SK-N-SH (cell line): ENCODE measurements around the gene MRPL23. TPM values are rescaled to one million over a fixed set of nuclear protein-coding genes. Genes with fewer than 3 reads are reported as not detected.

Experiments used
- CTCF ChIA-PET: fragments of 300-600, 350-600 bp; formaldehyde crosslinking; extraction: SDS; loops from one replicate; lab custom pipeline; 2021; lab: Yijun Ruan, JAX
- POLR2A ChIA-PET: fragments of 350-600 bp; sonication (Branson Sonifier 250); formaldehyde crosslinking; extraction: SDS; loops from one replicate; lab custom pipeline; 2020; ENCODE audit warnings: antibody characterized with exemption, inconsistent platforms; lab: Yijun Ruan, JAX
- DNase-seq: peaks from one replicate; pipeline ENCODE4 v3.0.0; 2012
- H2AFZ ChIP-seq: fragments of 200-600 bp; sonication (generic); 2 replicates; pipeline ENCODE4 v1.8.1; 2016; ENCODE audit warnings: antibody characterized with exemption, mild to moderate bottlenecking, low read depth
- H3F3A ChIP-seq: fragments of 200-600 bp; sonication (generic); replicated peaks from 2 replicates; pipeline ENCODE3; 2016; ENCODE audit warnings: antibody characterized with exemption, mild to moderate bottlenecking; ENCODE audit not compliant: insufficient read depth
- H3K27ac ChIP-seq, 2 experiments: fragments of 200-500 bp in 1 of 2; fragments of 200-600 bp in 1 of 2; sonication (Bioruptor generic) in 1 of 2; sonication (generic), shearing (Covaris generic) in 1 of 2; 2 replicates each; pipeline versions ENCODE4 v1.5.1 to v1.6.1; 2014 to 2016; ENCODE audit warnings: low read depth in 2 of 2, inconsistent platforms in 1 of 2, low read length in 1 of 2, mild to moderate bottlenecking in 1 of 2, mixed read lengths in 1 of 2
- H3K27me3 ChIP-seq: fragments of 200-600 bp; sonication (generic), shearing (Covaris generic); 2 replicates; pipeline ENCODE4 v1.6.1; 2016; ENCODE audit warnings: mixed run types; ENCODE audit not compliant: insufficient read depth
- H3K36me3 ChIP-seq, 2 experiments: fragments of 200-500 bp in 1 of 2; fragments of 200-600 bp in 1 of 2; sonication (Bioruptor generic) in 1 of 2; sonication (generic) in 1 of 2; replicated peaks in 1 of 2; 2 replicates each; pipeline versions ENCODE3 to v1.5.1; 2014 to 2016; ENCODE audit warnings: low read length in 1 of 2, mild to moderate bottlenecking in 1 of 2; ENCODE audit not compliant: insufficient read depth in 2 of 2, control insufficient read depth in 1 of 2
- H3K4me1 ChIP-seq, 2 experiments: fragments of 200-500 bp in 1 of 2; fragments of 200-600 bp in 1 of 2; sonication (Bioruptor generic) in 1 of 2; sonication (generic), shearing (Covaris generic) in 1 of 2; 2 replicates each; pipeline versions ENCODE4 v1.5.1 to v1.6.1; 2014 to 2016; ENCODE audit warnings: low read depth in 1 of 2, low read length in 1 of 2, mixed run types in 1 of 2; ENCODE audit not compliant: insufficient read depth in 2 of 2, control insufficient read depth in 1 of 2
- H3K4me2 ChIP-seq: fragments of 200-600 bp; sonication (generic), shearing (Covaris generic); 2 replicates; pipeline ENCODE4 v1.6.1; 2017; ENCODE audit warnings: mixed run types
- H3K4me3 ChIP-seq, 2 experiments: fragments of 200-500 bp in 1 of 2; fragments of 200-600 bp in 1 of 2; sonication (Bioruptor generic) in 1 of 2; sonication (generic), shearing (Covaris generic) in 1 of 2; 2 replicates each; pipeline versions ENCODE4 v1.5.1 to v1.8.1; 2014 to 2016; ENCODE audit warnings: low read depth in 2 of 2, inconsistent platforms in 1 of 2, low read length in 1 of 2, mild to moderate bottlenecking in 1 of 2, mixed read lengths in 1 of 2, moderate library complexity in 1 of 2
- H3K79me2 ChIP-seq: fragments of 200-600 bp; sonication (generic); 2 replicates; pipeline ENCODE4 v1.8.1; 2017; ENCODE audit warnings: mild to moderate bottlenecking; ENCODE audit not compliant: insufficient read depth
- H3K9ac ChIP-seq: fragments of 200-600 bp; sonication (generic); 2 replicates; pipeline ENCODE4 v1.6.1; 2017; ENCODE audit warnings: mixed run types
- H3K9me2 ChIP-seq: fragments of 200-600 bp; sonication (generic); 2 replicates; pipeline ENCODE4 v1.6.1; 2017; ENCODE audit warnings: mixed run types
- H3K9me3 ChIP-seq: fragments of 200-600 bp; sonication (generic); 2 replicates; pipeline ENCODE4 v1.6.1; 2017; ENCODE audit warnings: mixed run types, mild to moderate bottlenecking, moderate library complexity
- H4K20me1 ChIP-seq: fragments of 200-600 bp; sonication (generic); 2 replicates; pipeline ENCODE4 v1.6.1; 2017; ENCODE audit warnings: mild to moderate bottlenecking, mixed run types; ENCODE audit not compliant: insufficient read depth
- CHD2 ChIP-seq: fragments of 150-350 bp; IDR thresholded peaks from 2 replicates; pipeline ENCODE4 v1.6.1; 2018; ENCODE audit warnings: low read length; ENCODE audit not compliant: partially characterized antibody
- EP300 ChIP-seq, 2 experiments: IDR thresholded peaks; 2 replicates each; pipeline versions ENCODE4 v1.4.0 to v1.6.1; 2012; ENCODE audit warnings: borderline replicate concordance in 1 of 2, low read depth in 1 of 2, low read length in 1 of 2
- FOXJ3 ChIP-seq: sonication (generic); formaldehyde crosslinking; IDR thresholded peaks from 2 replicates; pipeline ENCODE4 v1.5.1; 2020; ENCODE audit warnings: mild to moderate bottlenecking, missing genetic modification reagents
- FOXM1 ChIP-seq: IDR thresholded peaks from 2 replicates; pipeline ENCODE4 v1.4.0; 2012; ENCODE audit warnings: low read depth, mild to moderate bottlenecking
- GATA2 ChIP-seq: sonication (generic); formaldehyde crosslinking; IDR thresholded peaks from 2 replicates; pipeline ENCODE4 v1.5.0; 2020; ENCODE audit warnings: mild to moderate bottlenecking, missing genetic modification reagents
- MEF2A ChIP-seq: IDR thresholded peaks from 2 replicates; pipeline ENCODE4 v1.4.0; 2012; ENCODE audit warnings: low read depth, borderline replicate concordance
- NRF1 ChIP-seq: IDR thresholded peaks from 2 replicates; pipeline ENCODE4 v1.6.1; 2012; ENCODE audit warnings: low read depth, mild to moderate bottlenecking, low read length
- PBX3 ChIP-seq: IDR thresholded peaks from 2 replicates; pipeline ENCODE4; 2012
- POLR2AphosphoS5 ChIP-seq: IDR thresholded peaks from 2 replicates; pipeline ENCODE4 v1.6.1; 2012; ENCODE audit warnings: low read depth, low read length
- RAD21 ChIP-seq: IDR thresholded peaks from 2 replicates; pipeline ENCODE4 v1.6.1; 2012; ENCODE audit warnings: mild to moderate bottlenecking, low read length
- RCOR1 ChIP-seq: fragments of 150-350 bp; IDR thresholded peaks from 2 replicates; pipeline ENCODE4 v1.6.1; 2017; ENCODE audit warnings: antibody characterized with exemption, low read length
- REST ChIP-seq: IDR thresholded peaks from 2 replicates; pipeline ENCODE4 v1.6.1; 2012; ENCODE audit warnings: mild to moderate bottlenecking, low read depth, low read length, moderate library complexity
- RFX5 ChIP-seq: IDR thresholded peaks from 2 replicates; pipeline ENCODE4 v1.6.1; 2012; ENCODE audit warnings: mild to moderate bottlenecking, improper control_type of control experiment, low read length
- RXRA ChIP-seq: IDR thresholded peaks from 2 replicates; pipeline ENCODE4 v1.4.0; 2012; ENCODE audit warnings: low read depth, mild to moderate bottlenecking, borderline replicate concordance
- SIN3A ChIP-seq: IDR thresholded peaks from 2 replicates; pipeline ENCODE4 v1.6.1; 2012; ENCODE audit warnings: low read depth, mild to moderate bottlenecking, low read length, moderate library complexity, borderline replicate concordance
- TEAD4 ChIP-seq: IDR thresholded peaks from 2 replicates; pipeline ENCODE4 v1.4.0; 2012; ENCODE audit warnings: mild to moderate bottlenecking, borderline replicate concordance; ENCODE audit not compliant: insufficient read depth
- USF1 ChIP-seq: IDR thresholded peaks from 2 replicates; pipeline ENCODE4 v1.4.0; 2012; ENCODE audit warnings: low read depth, borderline replicate concordance
- USF2 ChIP-seq: fragments of 150-350 bp; IDR thresholded peaks from 2 replicates; pipeline ENCODE4 v1.6.1; 2017; ENCODE audit warnings: antibody characterized with exemption, low read length, low read depth, borderline replicate concordance
- YY1 ChIP-seq: IDR thresholded peaks from 2 replicates; pipeline ENCODE4 v1.4.0; 2012; ENCODE audit warnings: low read depth, mild to moderate bottlenecking
- ZBTB33 ChIP-seq: IDR thresholded peaks from 2 replicates; pipeline ENCODE4 v1.4.0; 2012; ENCODE audit warnings: low read depth, borderline replicate concordance
- WGBS: methylation state at CpG from one replicate; pipeline ENCODE4 v1.1.6; 2017; ENCODE audit warnings: low lambda C conversion rate; 5-methylcytosine and 5-hydroxymethylcytosine counted together
- polyA plus RNA-seq, 3 experiments: library from polyadenylated mRNA; depleted of rRNA; stranded (reverse); fragments of >200 nt; gene quantifications; 2 replicates each; pipeline ENCODE4 v1.2.3, GENCODE V29; 2012

MRPL23 gene
- polyA plus RNA-seq, 1 of the 3 experiments (the other 2 are of a cell fraction) = 264 TPM

- CTCF ChIA-PET = interaction anchor here (0.7 to 6.6 kb wide), 7 partner anchors 9 to 307 kb away, joined by 3 to 35 read pairs (median 4); partner anchors contain the start of gene H19
These were observed 12.7 kb downstream of the MRPL23 start for GRCh38 chr11:1959786-1960185.

GRCh38 chr11:1963864-1964263, 16.7 kb downstream of the MRPL23 start:
- H3K9ac ChIP-seq = no peak overlapping the region
- H3K4me1 ChIP-seq = no peaks in the 10 kb centered on the region
- TF ChIP-seq RAD21 (no peak), NRF1 (no peak), USF2 (no peak), MEF2A (no peak), FOXM1 (no peak), REST (no peak), POLR2AphosphoS5 (no peak), SIN3A (no peak), USF1 (no peak), RXRA (no peak), TEAD4 (no peak), PBX3 (no peak), GATA2 (CRISPR knock-in tag) (no peak), YY1 (no peak), ZBTB33 (no peak), EP300 (IDR thresholded peaks at IDR 0.05; ENCODE audit: borderline replicate concordance in 1 of 2, low read depth in 1 of 2, low read length in 1 of 2) (no peak), RCOR1 (no peak), FOXJ3 (CRISPR knock-in tag) (no peak)
- H3K79me2 ChIP-seq = no peaks in the 10 kb centered on the region
- no peaks in the 10 kb centered on the region for H3F3A ChIP-seq
- no peaks in the 10 kb centered on the region for H3K9me3 ChIP-seq
- H4K20me1 ChIP-seq = no peaks in the 10 kb centered on the region
- H3K27me3 ChIP-seq = no peaks in the 10 kb centered on the region
- no peak overlapping the region for H2AFZ ChIP-seq
- no CpG with 5 or more reads among the region's 20 CpGs for WGBS
- H3K4me2 ChIP-seq = no peak overlapping the region
- ChIA-PET POLR2A (interaction anchor here (1.1 kb wide), 1 partner anchor 10 kb away, joined by 3 read pairs; no protein-coding TSS in a partner anchor), CTCF (interaction anchor here (3.4 to 6.6 kb wide), 2 partner anchors 9 to 187 kb away, joined by 22 to 35 read pairs; no protein-coding TSS in a partner anchor)
- H3K4me3 ChIP-seq = no peak overlapping the region
- DNase-seq = no peak
- no peaks in the 10 kb centered on the region for H3K9me2 ChIP-seq
- no peak overlapping the region for H3K27ac ChIP-seq
- H3K36me3 ChIP-seq = no peaks in the 10 kb centered on the region

More at GRCh38 chr11:1959786-1960185, 12.7 kb downstream of the MRPL23 start:
- Histone ChIP-seq H3K79me2 (no peaks in the 10 kb centered on the region), H3F3A (no peaks in the 10 kb centered on the region), H3K4me2 (no peak overlapping the region), H3K9me3 (no peaks in the 10 kb centered on the region), H3K9me2 (no peaks in the 10 kb centered on the region), H3K4me3 (no peak overlapping the region), H3K27ac (no peak overlapping the region; a peak in 1 of 4 replicates), H3K36me3 (no peaks in the 10 kb centered on the region), H3K27me3 (no peaks in the 10 kb centered on the region)
- no peak for DNase-seq
- no peak for TF ChIP-seq RFX5
- TF ChIP-seq CHD2 = no peak
- no peak for TF ChIP-seq GATA2 (CRISPR knock-in tag)
- TF ChIP-seq, all 33 proteins: peak for 0
- Histone ChIP-seq H3K4me1 (no peaks in the 10 kb centered on the region; a peak in 1 of 4 replicates), H3K9ac (no peak overlapping the region), H2AFZ (no peak overlapping the region), H4K20me1 (no peaks in the 10 kb centered on the region)
- POLR2A ChIA-PET = interaction anchor here (0.5 kb wide), 1 partner anchor 31 kb away, joined by 3 read pairs; no protein-coding TSS in a partner anchor
- no CpG with 5 or more reads among the region's 17 CpGs for WGBS
